ENCODE measurements around the gene ZNF407.

- TF ChIP-seq, protein P1, sequence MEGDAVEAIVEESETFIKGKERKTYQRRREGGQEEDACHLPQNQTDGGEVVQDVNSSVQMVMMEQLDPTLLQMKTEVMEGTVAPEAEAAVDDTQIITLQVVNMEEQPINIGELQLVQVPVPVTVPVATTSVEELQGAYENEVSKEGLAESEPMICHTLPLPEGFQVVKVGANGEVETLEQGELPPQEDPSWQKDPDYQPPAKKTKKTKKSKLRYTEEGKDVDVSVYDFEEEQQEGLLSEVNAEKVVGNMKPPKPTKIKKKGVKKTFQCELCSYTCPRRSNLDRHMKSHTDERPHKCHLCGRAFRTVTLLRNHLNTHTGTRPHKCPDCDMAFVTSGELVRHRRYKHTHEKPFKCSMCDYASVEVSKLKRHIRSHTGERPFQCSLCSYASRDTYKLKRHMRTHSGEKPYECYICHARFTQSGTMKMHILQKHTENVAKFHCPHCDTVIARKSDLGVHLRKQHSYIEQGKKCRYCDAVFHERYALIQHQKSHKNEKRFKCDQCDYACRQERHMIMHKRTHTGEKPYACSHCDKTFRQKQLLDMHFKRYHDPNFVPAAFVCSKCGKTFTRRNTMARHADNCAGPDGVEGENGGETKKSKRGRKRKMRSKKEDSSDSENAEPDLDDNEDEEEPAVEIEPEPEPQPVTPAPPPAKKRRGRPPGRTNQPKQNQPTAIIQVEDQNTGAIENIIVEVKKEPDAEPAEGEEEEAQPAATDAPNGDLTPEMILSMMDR (IDR thresholded peaks at IDR 0.05), result no peak
- no peak for TF ChIP-seq POLR2A (IDR thresholded peaks at IDR 0.05)
Measured at GRCh38 chr18:74862094-74862493, 264.4 kb downstream of the ZNF407 start.

All from adrenal gland (tissue), 5 donors.